ENCODE measurements around the gene IL17REL. TPM values are rescaled to one million over a fixed set of nuclear protein-coding genes. Genes with fewer than 3 reads are reported as not detected.
A peak's percentile ranks its signal among the peaks of the same experiment; 100 is the strongest.

Gene IL17REL
- polyA plus RNA-seq, 3 donors: not detected

DNA sequence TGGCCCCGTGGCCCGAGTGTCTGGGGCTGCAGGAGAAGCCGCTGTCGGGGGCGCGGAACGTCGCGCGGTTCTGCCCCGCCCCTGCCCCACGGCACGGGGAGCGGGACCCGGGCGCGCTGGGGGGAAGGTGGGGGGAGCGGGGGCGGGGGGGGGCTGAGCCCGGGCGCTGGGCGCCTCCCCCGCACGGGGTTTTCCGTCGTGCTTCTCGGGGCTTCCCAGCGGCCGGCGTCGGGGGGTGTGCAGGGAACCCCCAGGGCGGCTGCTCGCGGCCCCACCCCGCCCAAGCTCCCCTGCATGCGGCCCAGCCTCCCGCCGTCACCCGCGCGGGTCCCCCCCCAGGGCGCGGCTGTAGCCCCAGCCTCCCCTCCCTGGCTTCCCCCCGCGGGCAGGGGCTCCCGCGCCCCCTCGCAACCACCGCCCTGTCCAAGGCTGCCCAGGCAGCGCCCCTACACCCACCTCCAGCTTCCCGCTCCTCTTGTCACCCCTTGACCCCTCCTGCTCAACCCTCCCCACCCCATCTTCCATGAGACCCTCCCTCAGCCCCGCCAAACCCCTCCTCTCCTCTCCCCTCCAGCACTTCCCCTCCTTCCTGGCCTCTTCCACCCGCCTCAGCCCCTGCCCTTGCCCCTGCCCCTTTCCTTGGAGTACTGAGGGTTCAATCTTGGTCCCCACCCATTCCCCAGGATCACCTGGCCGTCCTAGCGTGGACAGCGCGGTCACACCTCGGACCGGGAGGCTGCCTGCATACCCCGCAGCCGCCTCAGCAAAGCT is 1.7 kb downstream of the IL17REL start:
- Mint-ChIP-seq H3K27me3 (ENCODE audit: low read depth in 3 of 3) (peaks cover 28 to 62% (median 52%) of the 10 kb centered on the region in 3 donors), H3K4me3 (peak overlapping the region in 1 of 2 donors; percentile 67), H3K4me1 (peaks cover 2% of the 10 kb centered on the region), H3K9me3 (peaks cover 0 to 5% (median 2%) of the 10 kb centered on the region in 7 donors), H3K27ac (no peak overlapping the region), H3K36me3 (no peaks in the 10 kb centered on the region)
- H3K79me2 ChIP-seq (ENCODE audit: insufficient read depth, low read length): no peaks in the 10 kb centered on the region
- WGBS (ENCODE audit: insufficient coverage): 7% methylated on average over 24 of the region's 61 CpGs
- intact Hi-C loops (cut with micrococcal nuclease): no loop called here
- H2AFZ ChIP-seq (ENCODE audit: insufficient read depth, low read depth, low read length, poor library complexity, severe bottlenecking): no peak overlapping the region
- H3K4me1 ChIP-seq (ENCODE audit: control insufficient read depth in 1 of 2, insufficient read depth in 2 of 2, low read length in 2 of 2): no peaks in the 10 kb centered on the region
- H3K4me3 ChIP-seq (replicated peaks in 1 of 3; ENCODE audit: low read depth in 2 of 3, low read length in 3 of 3): no peak overlapping the region
- H3K36me3 ChIP-seq (replicated peaks in 1 of 2; ENCODE audit: control insufficient read depth in 1 of 2, insufficient read depth in 2 of 2, low read length in 2 of 2): no peaks in the 10 kb centered on the region
- TF ChIP-seq, protein P1, sequence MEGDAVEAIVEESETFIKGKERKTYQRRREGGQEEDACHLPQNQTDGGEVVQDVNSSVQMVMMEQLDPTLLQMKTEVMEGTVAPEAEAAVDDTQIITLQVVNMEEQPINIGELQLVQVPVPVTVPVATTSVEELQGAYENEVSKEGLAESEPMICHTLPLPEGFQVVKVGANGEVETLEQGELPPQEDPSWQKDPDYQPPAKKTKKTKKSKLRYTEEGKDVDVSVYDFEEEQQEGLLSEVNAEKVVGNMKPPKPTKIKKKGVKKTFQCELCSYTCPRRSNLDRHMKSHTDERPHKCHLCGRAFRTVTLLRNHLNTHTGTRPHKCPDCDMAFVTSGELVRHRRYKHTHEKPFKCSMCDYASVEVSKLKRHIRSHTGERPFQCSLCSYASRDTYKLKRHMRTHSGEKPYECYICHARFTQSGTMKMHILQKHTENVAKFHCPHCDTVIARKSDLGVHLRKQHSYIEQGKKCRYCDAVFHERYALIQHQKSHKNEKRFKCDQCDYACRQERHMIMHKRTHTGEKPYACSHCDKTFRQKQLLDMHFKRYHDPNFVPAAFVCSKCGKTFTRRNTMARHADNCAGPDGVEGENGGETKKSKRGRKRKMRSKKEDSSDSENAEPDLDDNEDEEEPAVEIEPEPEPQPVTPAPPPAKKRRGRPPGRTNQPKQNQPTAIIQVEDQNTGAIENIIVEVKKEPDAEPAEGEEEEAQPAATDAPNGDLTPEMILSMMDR (IDR thresholded peaks at IDR 0.05): no peak
- H3K9me3 ChIP-seq (replicated peaks in 1 of 2; ENCODE audit: control insufficient read depth in 1 of 2, insufficient read depth in 1 of 2, low read length in 2 of 2): no peaks in the 10 kb centered on the region
- H3K27me3 ChIP-seq (ENCODE audit: control insufficient read depth in 2 of 2, insufficient read depth in 2 of 2, low read length in 2 of 2): peaks cover 15 to 60% of the 10 kb centered on the region in 2 donors
- no peak overlapping the region for H3K27ac ChIP-seq (ENCODE audit: low read depth in 1 of 2, low read length in 2 of 2)
- DNase-seq: no peak
- no peak overlapping the region for H3K4me2 ChIP-seq (replicated peaks; ENCODE audit: extremely low read depth, low read length, poor library complexity, severe bottlenecking)
- H3K9ac ChIP-seq (ENCODE audit: insufficient read depth, low read length, poor library complexity, severe bottlenecking): no peak overlapping the region
- no peaks in the 10 kb centered on the region for H4K20me1 ChIP-seq (ENCODE audit: insufficient read depth, low read length)

DNA sequence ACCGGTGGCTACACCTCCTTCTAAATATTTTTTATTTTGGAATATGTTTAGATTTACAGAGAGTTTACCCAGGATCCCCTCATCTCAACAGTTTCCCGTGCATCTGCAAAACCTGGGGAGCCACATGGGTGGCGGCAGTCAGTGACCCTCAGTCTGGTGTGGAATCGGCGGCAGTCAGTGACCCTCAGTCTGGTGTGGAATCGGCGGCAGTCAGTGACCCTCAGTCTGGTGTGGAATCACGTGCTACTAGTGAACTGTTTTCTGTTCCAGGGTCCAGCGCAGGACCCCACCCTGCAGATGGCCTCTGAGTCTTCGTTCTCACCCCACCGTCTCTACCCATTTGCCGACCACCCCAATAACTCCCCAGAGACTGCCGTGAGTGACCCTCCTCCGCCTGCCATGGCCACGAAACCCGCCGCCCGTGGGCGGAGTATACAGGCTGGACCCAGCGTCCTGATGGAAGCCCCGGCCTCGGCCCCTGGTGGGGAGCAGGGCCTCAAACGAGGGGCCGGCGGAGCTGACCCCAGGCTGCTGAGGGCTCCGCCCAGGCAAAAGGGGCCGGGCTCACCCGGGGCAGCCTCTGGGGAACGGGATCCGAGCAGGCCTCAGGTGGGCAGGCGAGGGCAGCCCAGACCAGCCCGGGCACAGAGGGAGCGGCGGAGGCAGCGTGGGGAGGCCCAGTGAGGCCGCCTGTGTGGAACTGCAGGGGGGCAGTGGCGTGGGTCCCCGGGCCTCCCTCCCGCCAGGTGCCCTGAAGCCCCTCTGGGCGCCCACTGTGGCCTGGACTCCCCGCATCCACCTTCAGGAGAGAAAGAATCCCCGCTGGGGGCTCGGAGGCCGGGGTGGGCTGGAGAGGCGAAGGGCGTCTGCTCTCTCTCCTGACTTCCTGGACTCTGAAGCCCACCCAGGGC is 2.5 kb downstream of the IL17REL start:
- peaks cover 15 to 55% of the 10 kb centered on the region in 2 donors for H3K27me3 ChIP-seq (ENCODE audit: control insufficient read depth in 2 of 2, insufficient read depth in 2 of 2, low read length in 2 of 2)
- DNase-seq: no peak

More for the DNA sequence above, 2.5 kb downstream of the IL17REL start:
- H2AFZ ChIP-seq (ENCODE audit: insufficient read depth, low read depth, low read length, poor library complexity, severe bottlenecking): no peak overlapping the region
- H3K36me3 ChIP-seq (replicated peaks in 1 of 2; ENCODE audit: control insufficient read depth in 1 of 2, insufficient read depth in 2 of 2, low read length in 2 of 2): no peaks in the 10 kb centered on the region
- Mint-ChIP-seq H3K4me1 (peaks cover 5% of the 10 kb centered on the region), H3K9me3 (peaks cover 0 to 5% (median 2%) of the 10 kb centered on the region in 7 donors), H3K27ac (no peak overlapping the region), H3K27me3 (ENCODE audit: low read depth in 3 of 3) (peaks cover 23 to 56% (median 46%) of the 10 kb centered on the region in 3 donors), H3K4me3 (peak overlapping the region in 1 of 2 donors; percentile 76), H3K36me3 (no peaks in the 10 kb centered on the region)
- TF ChIP-seq, protein P1 (IDR thresholded peaks at IDR 0.05): no peak
- no peaks in the 10 kb centered on the region for H4K20me1 ChIP-seq (ENCODE audit: insufficient read depth, low read length)
- no peak overlapping the region for H3K4me2 ChIP-seq (replicated peaks; ENCODE audit: extremely low read depth, low read length, poor library complexity, severe bottlenecking)
- no peaks in the 10 kb centered on the region for H3K9me3 ChIP-seq (replicated peaks in 1 of 2; ENCODE audit: control insufficient read depth in 1 of 2, insufficient read depth in 1 of 2, low read length in 2 of 2)
- intact Hi-C loops (cut with micrococcal nuclease): no loop called here
- WGBS (ENCODE audit: insufficient coverage): 67% methylated on average over 43 of the region's 46 CpGs
- H3K9ac ChIP-seq (ENCODE audit: insufficient read depth, low read length, poor library complexity, severe bottlenecking): no peak overlapping the region
- no peaks in the 10 kb centered on the region for H3K79me2 ChIP-seq (ENCODE audit: insufficient read depth, low read length)
- H3K27ac ChIP-seq (ENCODE audit: low read depth in 1 of 2, low read length in 2 of 2): no peak overlapping the region
- H3K4me1 ChIP-seq (ENCODE audit: control insufficient read depth in 1 of 2, insufficient read depth in 2 of 2, low read length in 2 of 2): peaks cover 3 to 5% of the 10 kb centered on the region in 2 donors
- H3K4me3 ChIP-seq (replicated peaks in 1 of 3; ENCODE audit: low read depth in 2 of 3, low read length in 3 of 3): no peak overlapping the region

Data from CD14-positive monocyte (primary cell).